OCI-LY3 (cell line): ENCODE data around the gene DNM3.
A peak's percentile ranks its signal among the peaks of the same experiment; 100 is the strongest.

ENCODE experiments used
- H2AFZ ChIP-seq: fragments of 200-600, 300-600 bp; shearing (Covaris generic); 2 replicates; pipeline ENCODE4 v1.6.0; 2014; ENCODE audit warnings: antibody characterized with exemption, low read depth, low read length
- H3K27ac ChIP-seq: fragments of 200-600, 300-600 bp; sonication (generic); 2 replicates; pipeline ENCODE4 v1.5.1; 2014; ENCODE audit warnings: mild to moderate bottlenecking, low read length, moderate library complexity, mixed read lengths
- H3K27me3 ChIP-seq: fragments of 200-600, 300-600 bp; sonication (generic); 2 replicates; pipeline ENCODE4 v1.6.1; 2014; ENCODE audit warnings: low read depth, low read length, mixed read lengths
- H3K36me3 ChIP-seq: fragments of 200-600, 300-600 bp; sonication (generic); replicated peaks from 2 replicates; pipeline ENCODE3; 2014; ENCODE audit warnings: low read depth, low read length, mixed read lengths
- H3K4me1 ChIP-seq: fragments of 300-600, 200-600 bp; sonication (generic); 2 replicates; pipeline ENCODE4 v1.6.1; 2014; ENCODE audit warnings: low read length, mixed read lengths
- H3K4me2 ChIP-seq: fragments of 200-600, 300-600 bp; sonication (generic); 2 replicates; pipeline ENCODE4 v1.6.1; 2014; ENCODE audit warnings: low read length, mixed read lengths
- H3K4me3 ChIP-seq: fragments of 300-600, 200-600 bp; sonication (generic); 2 replicates; pipeline ENCODE4 v1.5.1; 2014; ENCODE audit warnings: antibody characterized with exemption, mild to moderate bottlenecking, low read length, moderate library complexity
- H3K79me2 ChIP-seq: fragments of 300-600, 200-600 bp; shearing (Covaris generic); 2 replicates; pipeline ENCODE4 v1.6.1; 2014; ENCODE audit warnings: mild to moderate bottlenecking, low read length, mixed read lengths
- H3K9ac ChIP-seq: fragments of 300-600, 200-600 bp; shearing (Covaris generic); 2 replicates; pipeline ENCODE4 v1.6.0; 2014; ENCODE audit warnings: mild to moderate bottlenecking, low read length, moderate library complexity
- H3K9me3 ChIP-seq: fragments of 200-600, 300-600 bp; shearing (Covaris generic); 2 replicates; pipeline ENCODE4 v1.6.1; 2014; ENCODE audit warnings: low read length, mixed read lengths; ENCODE audit not compliant: insufficient read depth
- H4K20me1 ChIP-seq: fragments of 200-600, 300-600 bp; sonication (generic); 2 replicates; pipeline ENCODE4 v1.6.1; 2016; ENCODE audit warnings: low read length, mixed read lengths; ENCODE audit not compliant: insufficient read depth
- EZH2phosphoT487 ChIP-seq: fragments of 200-600 bp; shearing (Covaris generic); IDR thresholded peaks from 2 replicates; pipeline ENCODE4 v1.6.1; 2018; ENCODE audit warnings: antibody characterized with exemption, mixed run types, low read depth
- TF ChIP-seq, protein P1 (sequence below): fragments of 200-600, 300-600 bp; sonication (generic); IDR thresholded peaks from 2 replicates; pipeline ENCODE4 v1.5.1; 2014; ENCODE audit warnings: antibody characterized with exemption, low read length, low read depth

The DNM3 gene

DNA sequence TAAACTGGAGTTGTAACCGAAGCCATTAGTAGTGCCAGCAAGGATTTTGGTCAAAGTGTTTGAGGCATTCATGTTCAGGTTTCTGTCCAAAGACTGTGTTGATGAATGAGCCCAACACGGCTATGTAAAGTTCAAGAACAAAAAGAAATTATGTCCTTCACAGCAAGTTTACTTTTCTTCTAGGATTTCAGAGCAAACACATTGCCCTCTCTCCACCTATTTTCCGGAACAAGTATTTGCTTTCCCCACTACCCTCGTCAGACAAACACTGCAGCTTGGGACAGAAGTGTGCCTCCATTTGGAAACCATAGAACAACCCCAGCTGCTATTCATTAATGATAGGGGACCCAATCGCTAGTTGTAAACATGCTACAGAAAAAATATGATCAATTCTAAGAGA lies 427.8 kb downstream of the DNM3 start:
- H3K27ac ChIP-seq, result peak overlapping the region; percentile 74
- H4K20me1 ChIP-seq, result no peaks in the 10 kb centered on the region
- peaks cover 4% of the 10 kb centered on the region for H3K36me3 ChIP-seq
- H3K4me2 ChIP-seq, result peak overlapping the region; percentile 53; the same call in 1 of the 2 replicates
- peak overlapping the region; percentile 40; the same call in 1 of the 2 replicates for H3K9ac ChIP-seq
- H3K79me2 ChIP-seq, result no peaks in the 10 kb centered on the region
- H3K9me3 ChIP-seq, result no peaks in the 10 kb centered on the region
- H2AFZ ChIP-seq, result no peak overlapping the region
- no peak overlapping the region for H3K4me3 ChIP-seq
- no peaks in the 10 kb centered on the region for H3K27me3 ChIP-seq
- H3K4me1 ChIP-seq, result peaks cover 65% of the 10 kb centered on the region
- TF ChIP-seq EZH2phosphoT487, result no peak
- TF ChIP-seq, protein P1, sequence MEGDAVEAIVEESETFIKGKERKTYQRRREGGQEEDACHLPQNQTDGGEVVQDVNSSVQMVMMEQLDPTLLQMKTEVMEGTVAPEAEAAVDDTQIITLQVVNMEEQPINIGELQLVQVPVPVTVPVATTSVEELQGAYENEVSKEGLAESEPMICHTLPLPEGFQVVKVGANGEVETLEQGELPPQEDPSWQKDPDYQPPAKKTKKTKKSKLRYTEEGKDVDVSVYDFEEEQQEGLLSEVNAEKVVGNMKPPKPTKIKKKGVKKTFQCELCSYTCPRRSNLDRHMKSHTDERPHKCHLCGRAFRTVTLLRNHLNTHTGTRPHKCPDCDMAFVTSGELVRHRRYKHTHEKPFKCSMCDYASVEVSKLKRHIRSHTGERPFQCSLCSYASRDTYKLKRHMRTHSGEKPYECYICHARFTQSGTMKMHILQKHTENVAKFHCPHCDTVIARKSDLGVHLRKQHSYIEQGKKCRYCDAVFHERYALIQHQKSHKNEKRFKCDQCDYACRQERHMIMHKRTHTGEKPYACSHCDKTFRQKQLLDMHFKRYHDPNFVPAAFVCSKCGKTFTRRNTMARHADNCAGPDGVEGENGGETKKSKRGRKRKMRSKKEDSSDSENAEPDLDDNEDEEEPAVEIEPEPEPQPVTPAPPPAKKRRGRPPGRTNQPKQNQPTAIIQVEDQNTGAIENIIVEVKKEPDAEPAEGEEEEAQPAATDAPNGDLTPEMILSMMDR, result no peak

DNA sequence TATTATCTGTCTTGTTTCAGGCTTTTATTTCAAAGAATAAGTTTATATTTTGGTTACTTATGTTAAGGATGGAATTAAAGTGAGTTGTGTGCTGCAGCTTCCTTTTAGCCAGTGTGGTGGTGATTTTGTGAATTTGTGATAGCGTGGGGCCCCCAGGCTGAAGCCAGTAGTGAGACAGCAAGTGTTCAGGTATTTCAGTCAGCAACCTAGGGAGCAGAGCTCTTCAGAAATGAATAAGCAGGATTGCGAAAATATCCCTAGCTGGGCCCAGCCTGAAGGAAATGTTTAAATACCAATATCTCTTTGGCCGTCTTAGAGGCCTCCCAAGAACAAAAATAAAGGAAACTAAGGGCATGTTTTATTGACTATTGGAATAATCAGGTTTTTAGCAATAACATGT lies 428.3 kb downstream of the DNM3 start:
- TF ChIP-seq, protein P1, result peak; percentile 8; the same call in 1 of the 2 replicates
- TF ChIP-seq EZH2phosphoT487, result no peak
- Histone ChIP-seq H4K20me1 (no peaks in the 10 kb centered on the region), H3K9ac (peak overlapping the region; percentile 40; the same call in 1 of the 2 replicates), H3K4me3 (no peak overlapping the region), H3K4me1 (peaks cover 71% of the 10 kb centered on the region), H3K4me2 (peak overlapping the region; percentile 53), H3K9me3 (no peaks in the 10 kb centered on the region), H3K79me2 (no peaks in the 10 kb centered on the region), H3K36me3 (peaks cover 4% of the 10 kb centered on the region), H3K27ac (peak overlapping the region; percentile 74), H2AFZ (0 out of 2 replicates have a peak overlapping the region, but pooled peaks have one; percentile 9), H3K27me3 (no peaks in the 10 kb centered on the region)

DNA sequence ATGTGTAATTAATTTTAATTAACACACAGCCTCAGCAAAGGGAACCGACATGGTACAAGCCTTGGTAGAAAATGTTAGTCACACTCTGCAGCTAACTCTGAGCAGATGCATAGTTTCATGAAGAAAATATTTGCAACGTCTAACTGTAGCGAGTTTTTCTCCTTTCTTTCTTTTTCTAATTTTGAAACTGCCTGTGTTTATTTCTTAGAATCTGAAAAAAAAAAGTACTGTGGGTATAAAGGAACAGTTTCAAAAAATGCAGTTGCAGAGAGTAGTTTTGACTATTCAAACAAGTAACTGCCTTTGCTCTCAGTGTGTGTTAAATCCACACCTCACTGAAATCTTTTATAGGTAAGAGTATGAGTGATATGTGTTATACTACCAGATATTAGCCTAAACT lies 429.3 kb downstream of the DNM3 start:
- Histone ChIP-seq H4K20me1 (no peaks in the 10 kb centered on the region), H3K9ac (peak overlapping the region; percentile 40), H3K4me3 (peak overlapping the region; percentile 12), H3K4me1 (peaks cover 73% of the 10 kb centered on the region), H3K9me3 (no peaks in the 10 kb centered on the region), H3K27me3 (no peaks in the 10 kb centered on the region), H3K27ac (peak overlapping the region; percentile 74), H2AFZ (peak overlapping the region; percentile 49), H3K4me2 (peak overlapping the region; percentile 53), H3K36me3 (peaks cover 4% of the 10 kb centered on the region), H3K79me2 (no peaks in the 10 kb centered on the region)
- no peak for TF ChIP-seq EZH2phosphoT487
- TF ChIP-seq, protein P1, result no peak

DNA sequence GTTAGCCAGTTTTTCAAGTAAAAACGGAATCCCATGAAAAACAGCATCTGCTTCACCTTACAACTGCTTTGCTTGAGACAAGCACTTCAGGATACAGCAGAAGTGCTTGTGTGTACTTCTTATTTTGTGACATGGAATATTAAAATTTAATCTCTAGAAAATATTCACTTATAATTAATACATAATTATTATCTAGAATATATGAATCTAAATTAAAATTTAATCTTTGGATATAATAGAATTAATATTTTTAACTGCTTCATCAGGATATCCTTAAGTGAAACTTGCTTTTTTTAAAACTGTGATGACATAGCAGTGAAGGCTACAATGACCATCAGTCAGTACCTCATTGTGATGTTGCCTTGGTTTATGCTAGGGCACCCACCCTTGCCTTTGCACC lies 430.8 kb downstream of the DNM3 start:
- Histone ChIP-seq H3K36me3 (no peaks in the 10 kb centered on the region), H3K79me2 (no peaks in the 10 kb centered on the region), H3K4me2 (no peak overlapping the region), H3K9me3 (no peaks in the 10 kb centered on the region), H2AFZ (no peak overlapping the region), H3K9ac (no peak overlapping the region), H3K27me3 (no peaks in the 10 kb centered on the region), H3K4me1 (peaks cover 69% of the 10 kb centered on the region), H3K4me3 (no peak overlapping the region), H4K20me1 (no peaks in the 10 kb centered on the region), H3K27ac (no peak overlapping the region)
- TF ChIP-seq, protein P1, result no peak
- TF ChIP-seq EZH2phosphoT487, result no peak
